Peyer's patch (tissue), 4 donors: Measurements from ENCODE around the gene THUMPD3. TPM values are rescaled to one million over a fixed set of nuclear protein-coding genes. Genes with fewer than 3 reads are reported as not detected.

Experiments
- DNase-seq, 3 donors: peaks; one replicate each; pipeline ENCODE4 v3.0.0-alpha.2; 2017 to 2019
- H3K27ac ChIP-seq, 4 donors: fragments of 200-600 bp; sonication (generic); one replicate each; pipeline ENCODE4 v1.5.1; 2016 to 2019
- H3K27me3 ChIP-seq, 2 donors: fragments of 200-600 bp; sonication (generic); one replicate each; pipeline ENCODE4 v1.5.1; 2019
- H3K36me3 ChIP-seq, 3 donors: fragments of 200-600 bp; sonication (generic); one replicate each; pipeline ENCODE4 v1.5.1; 2016 to 2019
- H3K4me1 ChIP-seq, 4 donors: fragments of 200-600 bp; sonication (generic); one replicate each; pipeline ENCODE4 v1.5.1; 2016 to 2019
- H3K4me3 ChIP-seq, 4 donors: fragments of 200-600 bp; sonication (generic); 1 replicate in 3 of 4; 2 replicates in 1 of 4; pipeline ENCODE4 v1.5.1; 2016 to 2019; ENCODE audit warnings: mild to moderate bottlenecking in 1 of 4
- H3K9me3 ChIP-seq, 4 donors: fragments of 200-600 bp; sonication (generic); one replicate each; pipeline ENCODE4 v1.5.1; 2016 to 2019; ENCODE audit warnings: mild to moderate bottlenecking in 1 of 4
- CTCF ChIP-seq, 6 experiments: fragments of 450-650 bp in 4 of 6; fragments of 200-600 bp in 2 of 6; sonication (generic) in 1 of 6; IDR thresholded peaks; one replicate each; pipeline ENCODE4 v1.5.1; 2017 to 2019; ENCODE audit warnings: antibody characterized with exemption in 6 of 6, mild to moderate bottlenecking in 3 of 6, moderate library complexity in 1 of 6
- POLR2A ChIP-seq, 2 donors: fragments of 450-650 bp; IDR thresholded peaks; one replicate each; pipeline ENCODE4 v1.5.1; 2017; ENCODE audit warnings: antibody characterized with exemption in 2 of 2, mild to moderate bottlenecking in 2 of 2, moderate library complexity in 2 of 2
- total RNA-seq, 4 donors: library from RNA; depleted of rRNA; stranded (reverse); fragments of >200 nt; gene quantifications; one replicate each; pipeline ENCODE4 v1.1.0, GENCODE V29; 2016

The THUMPD3 gene
- total RNA-seq, 4 donors from 2014 or later: 16.8 to 31.5 (median 22.7) TPM

DNA sequence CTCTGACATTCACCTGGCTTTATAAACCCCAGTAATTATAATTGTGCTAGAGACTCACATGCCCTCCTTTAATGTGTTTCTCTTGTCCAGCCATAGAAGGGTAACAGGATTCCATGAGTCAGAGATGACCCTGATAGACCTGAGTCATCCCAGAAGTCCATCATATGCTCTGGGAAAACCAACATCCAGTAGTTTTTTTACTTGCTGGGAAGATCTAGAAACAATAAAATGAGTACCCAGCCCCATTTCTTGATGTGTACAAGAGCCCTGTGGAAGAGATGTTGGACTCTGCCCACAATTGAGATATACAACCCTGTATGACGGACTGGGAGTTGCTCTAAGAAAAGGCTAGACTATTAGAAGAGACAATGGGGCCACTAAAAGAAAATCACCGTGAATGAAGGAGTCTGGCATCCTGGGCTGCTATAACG is 22.4 kb upstream of the THUMPD3 start:
- H3K27me3 ChIP-seq: no peaks in the 10 kb centered on the region
- peaks cover 0 to 24% (median 2%) of the 10 kb centered on the region in 4 donors for H3K4me1 ChIP-seq
- DNase-seq: peak in 1 of 3 donors; percentile 53
- no peaks in the 10 kb centered on the region for H3K9me3 ChIP-seq
- no peak overlapping the region for H3K4me3 ChIP-seq
- TF ChIP-seq CTCF (IDR thresholded peaks at IDR 0.05) (no peak), POLR2A (IDR thresholded peaks at IDR 0.05) (no peak)
- H3K27ac ChIP-seq: peak overlapping the region in 2 of 4 donors; percentile 43 to 75
- H3K36me3 ChIP-seq: no peaks in the 10 kb centered on the region

GRCh38 chr3:9342696-9343095 is 20.2 kb upstream of the THUMPD3 start:
- no peaks in the 10 kb centered on the region for H3K27me3 ChIP-seq
- TF ChIP-seq POLR2A (IDR thresholded peaks at IDR 0.05) (no peak), CTCF (IDR thresholded peaks at IDR 0.05) (peak in 1 of 6 experiments; percentile 4)
- H3K4me1 ChIP-seq: peaks cover 0 to 24% (median 2%) of the 10 kb centered on the region in 4 donors
- DNase-seq: no peak
- no peak overlapping the region for H3K4me3 ChIP-seq
- peak overlapping the region in 2 of 4 donors; percentile 43 to 76 for H3K27ac ChIP-seq
- H3K36me3 ChIP-seq: no peaks in the 10 kb centered on the region
- no peaks in the 10 kb centered on the region for H3K9me3 ChIP-seq

GRCh38 chr3:9343115-9343514 is 19.7 kb upstream of the THUMPD3 start:
- H3K36me3 ChIP-seq: no peaks in the 10 kb centered on the region

DNA sequence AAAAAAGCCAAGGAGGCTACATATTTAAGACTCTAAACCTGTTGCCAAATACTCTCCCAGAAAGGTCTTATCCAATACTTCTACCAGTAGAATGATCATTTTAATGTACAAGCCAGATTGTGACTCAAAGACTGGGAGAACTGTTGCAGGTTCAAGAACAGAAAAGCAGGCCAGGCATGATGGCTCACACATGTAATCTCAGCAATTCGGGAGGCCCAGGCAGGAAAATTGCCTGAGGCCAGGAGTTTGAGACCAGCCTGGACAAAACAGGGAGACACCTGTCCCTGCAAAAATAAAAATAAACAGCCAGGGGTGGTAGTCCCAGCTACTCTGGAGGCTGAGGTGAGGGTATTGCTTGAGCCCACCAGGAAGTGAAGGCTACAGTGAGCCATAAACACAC is 17.8 kb upstream of the THUMPD3 start:
- no peaks in the 10 kb centered on the region for H3K36me3 ChIP-seq
- no peak overlapping the region for H3K27ac ChIP-seq
- no peak for DNase-seq
- no peak overlapping the region for H3K4me3 ChIP-seq
- TF ChIP-seq POLR2A (IDR thresholded peaks at IDR 0.05) (no peak), CTCF (IDR thresholded peaks at IDR 0.05) (no peak)
- no peaks in the 10 kb centered on the region for H3K9me3 ChIP-seq
- no peaks in the 10 kb centered on the region for H3K27me3 ChIP-seq
- H3K4me1 ChIP-seq: peaks cover 0 to 19% (median 2%) of the 10 kb centered on the region in 4 donors

More at GRCh38 chr3:9343115-9343514, 19.7 kb upstream of the THUMPD3 start:
- no peak for DNase-seq
- Histone ChIP-seq H3K4me1 (peaks cover 0 to 24% (median 2%) of the 10 kb centered on the region in 4 donors), H3K9me3 (no peaks in the 10 kb centered on the region), H3K4me3 (no peak overlapping the region), H3K27me3 (no peaks in the 10 kb centered on the region), H3K27ac (peak overlapping the region in 2 of 4 donors; percentile 43 to 76)
- no peak for TF ChIP-seq CTCF (IDR thresholded peaks at IDR 0.05)
- no peak for TF ChIP-seq POLR2A (IDR thresholded peaks at IDR 0.05)

GRCh38 chr3:9346141-9346540 is 16.7 kb upstream of the THUMPD3 start:
- Histone ChIP-seq H3K4me3 (no peak overlapping the region), H3K27me3 (no peaks in the 10 kb centered on the region), H3K27ac (no peak overlapping the region), H3K36me3 (no peaks in the 10 kb centered on the region), H3K9me3 (no peaks in the 10 kb centered on the region), H3K4me1 (peaks cover 0 to 8% (median 0%) of the 10 kb centered on the region in 4 donors)
- TF ChIP-seq CTCF (IDR thresholded peaks at IDR 0.05): no peak
- TF ChIP-seq POLR2A (IDR thresholded peaks at IDR 0.05): no peak
- peak in 1 of 3 donors; percentile 50 for DNase-seq

- Histone ChIP-seq H3K9me3 (no peaks in the 10 kb centered on the region), H3K4me1 (peaks cover 0 to 6% (median 0%) of the 10 kb centered on the region in 4 donors), H3K36me3 (no peaks in the 10 kb centered on the region), H3K27ac (no peak overlapping the region), H3K4me3 (no peak overlapping the region), H3K27me3 (no peaks in the 10 kb centered on the region)
- no peak for DNase-seq
- TF ChIP-seq POLR2A (IDR thresholded peaks at IDR 0.05) (no peak), CTCF (IDR thresholded peaks at IDR 0.05) (no peak)
These were observed 15.8 kb upstream of the THUMPD3 start for GRCh38 chr3:9347081-9347480.
